Psoas muscle (tissue), 8 donors: Measurements from ENCODE around the gene TRPM2. TPM values are rescaled to one million over a fixed set of nuclear protein-coding genes. Genes with fewer than 3 reads are reported as not detected.

Experiments used
- ATAC-seq, 4 donors: fragments of 200-7000 bp; cut with Tn5 transposase; one replicate each; pipeline ENCODE4 v1.9.1; 2020; ENCODE audit warnings: moderate library complexity in 3 of 4, mild to moderate bottlenecking in 2 of 4
- DNase-seq, 2 donors: peaks; one replicate each; pipeline ENCODE4 v3.0.0-alpha.2; 2020
- H3K27ac ChIP-seq: fragments of 200-600 bp; one replicate; pipeline ENCODE4 v1.8.0; 2022
- H3K27me3 ChIP-seq, 3 donors: fragments of 200-600 bp in 1 of 3; one replicate each; pipeline versions ENCODE4 v1.6.1 to v1.8.0; 2013 to 2022; ENCODE audit warnings: low read length in 2 of 3, mild to moderate bottlenecking in 2 of 3, moderate library complexity in 1 of 3; ENCODE audit not compliant: insufficient read depth in 3 of 3
- H3K36me3 ChIP-seq, 2 donors: fragments of 200-600 bp in 1 of 2; one replicate each; pipeline versions ENCODE4 v1.6.1 to v1.8.0; 2013 to 2022; ENCODE audit warnings: low read depth in 1 of 2, mild to moderate bottlenecking in 1 of 2, moderate library complexity in 1 of 2; ENCODE audit not compliant: insufficient read depth in 1 of 2
- H3K4me1 ChIP-seq: fragments of 200-600 bp; one replicate; pipeline ENCODE4 v1.8.0; 2022
- H3K4me3 ChIP-seq: fragments of 200-600 bp; one replicate; pipeline ENCODE4 v1.8.0; 2022; ENCODE audit warnings: mild to moderate bottlenecking
- H3K9me3 ChIP-seq: fragments of 200-600 bp; one replicate; pipeline ENCODE4 v1.8.0; 2022
- WGBS, 3 donors: extraction: QIAGEN DNeasy Blood & Tissue Kit; methylation state at CpG; one replicate each; pipeline versions ENCODE4 v1.1.6 to v1.1.7; 2013; 5-methylcytosine and 5-hydroxymethylcytosine counted together
- intact Hi-C, 2 donors: fragments of 100-400 bp; cut with DNase I; formaldehyde crosslinking; loops; one replicate each; pipeline versions ENCODE4 v1.11.0 to v1.14.2; 2022
- polyA plus RNA-seq, 3 donors: library from polyadenylated mRNA; stranded (reverse); fragments of 200-250 nt; gene quantifications; one replicate each; pipeline ENCODE4 v1.2.3, GENCODE V29; 2013
- total RNA-seq, 4 donors: library from RNA; stranded (reverse); fragmentation: NEBNext Ultra II Directional in 2 of 4; extraction: Animal tissue kit (Norgen Biotek cat#: 25700) in 2 of 4; gene quantifications; one replicate each; pipeline versions ENCODE4 v1.2.1 to v1.2.4, GENCODE V29; 2021 to 2023
- TF ChIP-seq, protein P1 (sequence below): fragments of 200-600 bp; IDR thresholded peaks from one replicate; pipeline ENCODE4 v1.8.0; 2022; ENCODE audit warnings: antibody characterized with exemption
- donor health status: healthy with polysubstance abuse.
- donor health status: DM: no; HTN: no; CAD: no; lungs with moderate emphysema.
- donor health status: Bipolar disorder and iron deficiency.
- donor health status: healthy.
- donor health status: DM: yes; HTN: yes; CAD: no.
- donor health status: DM: no; HTN: no; CAD: no.
- donor health status: DM: no; HTN: no; CAD: no.
- donor health status: DM: yes; HTN: yes; CAD: no.

Gene TRPM2
- total and polyA plus RNA-seq, 7 donors: 0.08 to 1.7 (median 0.76) TPM

GRCh38 chr21:44406953-44407352 lies 53.5 kb downstream of the TRPM2 start:
- H3K9me3 ChIP-seq: no peaks in the 10 kb centered on the region
- peaks cover 0 to 7% (median 2%) of the 10 kb centered on the region in 3 donors for H3K27me3 ChIP-seq
- intact Hi-C loops: no loop called here
- TF ChIP-seq, protein P1, sequence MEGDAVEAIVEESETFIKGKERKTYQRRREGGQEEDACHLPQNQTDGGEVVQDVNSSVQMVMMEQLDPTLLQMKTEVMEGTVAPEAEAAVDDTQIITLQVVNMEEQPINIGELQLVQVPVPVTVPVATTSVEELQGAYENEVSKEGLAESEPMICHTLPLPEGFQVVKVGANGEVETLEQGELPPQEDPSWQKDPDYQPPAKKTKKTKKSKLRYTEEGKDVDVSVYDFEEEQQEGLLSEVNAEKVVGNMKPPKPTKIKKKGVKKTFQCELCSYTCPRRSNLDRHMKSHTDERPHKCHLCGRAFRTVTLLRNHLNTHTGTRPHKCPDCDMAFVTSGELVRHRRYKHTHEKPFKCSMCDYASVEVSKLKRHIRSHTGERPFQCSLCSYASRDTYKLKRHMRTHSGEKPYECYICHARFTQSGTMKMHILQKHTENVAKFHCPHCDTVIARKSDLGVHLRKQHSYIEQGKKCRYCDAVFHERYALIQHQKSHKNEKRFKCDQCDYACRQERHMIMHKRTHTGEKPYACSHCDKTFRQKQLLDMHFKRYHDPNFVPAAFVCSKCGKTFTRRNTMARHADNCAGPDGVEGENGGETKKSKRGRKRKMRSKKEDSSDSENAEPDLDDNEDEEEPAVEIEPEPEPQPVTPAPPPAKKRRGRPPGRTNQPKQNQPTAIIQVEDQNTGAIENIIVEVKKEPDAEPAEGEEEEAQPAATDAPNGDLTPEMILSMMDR: no peak
- 80 to 91% (median 81%) methylated on average over 8 of the region's 8 CpGs for WGBS, 3 donors
- DNase-seq (no peak), ATAC-seq (no peak)
- no peak overlapping the region for H3K27ac ChIP-seq
- H3K36me3 ChIP-seq: no peaks in the 10 kb centered on the region
- H3K4me1 ChIP-seq: no peaks in the 10 kb centered on the region
- H3K4me3 ChIP-seq: no peak overlapping the region

- no peak overlapping the region for H3K27ac ChIP-seq
- H3K4me1 ChIP-seq: no peaks in the 10 kb centered on the region
- intact Hi-C loops: no loop called here
- ATAC-seq (no peak), DNase-seq (no peak)
- TF ChIP-seq, protein P1: no peak
- peaks cover 0 to 7% (median 2%) of the 10 kb centered on the region in 3 donors for H3K27me3 ChIP-seq
- no peaks in the 10 kb centered on the region for H3K9me3 ChIP-seq
- no peak overlapping the region for H3K4me3 ChIP-seq
- H3K36me3 ChIP-seq: no peaks in the 10 kb centered on the region
- 72 to 78% (median 73%) methylated on average over 7 of the region's 7 CpGs for WGBS, 3 donors
Measured at GRCh38 chr21:44407493-44407892, 54.1 kb downstream of the TRPM2 start.

GRCh38 chr21:44408226-44408625 lies 54.8 kb downstream of the TRPM2 start:
- Histone ChIP-seq H3K4me1 (no peaks in the 10 kb centered on the region), H3K4me3 (no peak overlapping the region), H3K27ac (no peak overlapping the region), H3K36me3 (no peaks in the 10 kb centered on the region), H3K9me3 (no peaks in the 10 kb centered on the region), H3K27me3 (peaks cover 0 to 7% (median 2%) of the 10 kb centered on the region in 3 donors)
- TF ChIP-seq, protein P1: no peak
- no peak for DNase-seq
- WGBS, 3 donors: 65 to 72% (median 72%) methylated on average over 15 of the region's 15 CpGs
- intact Hi-C loops: no loop called here
- ATAC-seq: no peak

DNA sequence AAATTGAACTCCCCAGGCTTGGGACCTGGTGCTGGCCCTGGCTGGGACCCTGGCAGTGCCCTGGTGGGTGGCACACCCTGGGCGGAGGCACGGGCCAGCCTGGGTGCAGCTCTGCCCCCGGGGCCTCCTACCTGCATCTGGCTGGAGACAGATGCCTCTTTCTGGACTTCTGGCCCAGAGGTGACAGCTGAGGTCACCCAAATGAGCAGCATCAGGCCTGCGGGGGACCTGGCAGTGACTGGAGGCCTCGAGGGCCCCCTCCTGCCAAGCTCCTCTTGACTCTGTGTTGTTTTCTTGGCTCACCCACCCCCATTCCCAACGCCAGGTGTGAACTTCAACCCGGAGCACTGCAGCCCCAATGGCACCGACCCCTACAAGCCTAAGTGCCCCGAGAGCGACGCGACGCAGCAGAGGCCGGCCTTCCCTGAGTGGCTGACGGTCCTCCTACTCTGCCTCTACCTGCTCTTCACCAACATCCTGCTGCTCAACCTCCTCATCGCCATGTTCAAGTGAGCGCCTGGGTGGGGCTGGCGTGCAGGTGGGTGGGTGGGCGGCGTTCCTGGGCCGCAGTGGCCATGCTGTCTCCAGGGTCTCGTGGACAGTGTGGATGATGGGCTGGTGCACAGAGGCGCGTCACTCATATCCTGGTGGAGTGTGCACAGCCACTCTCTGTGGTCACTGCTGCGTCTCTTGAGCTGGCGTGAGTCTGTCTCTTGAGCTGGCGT lies 60.3 kb downstream of the TRPM2 start:
- Histone ChIP-seq H3K4me1 (no peaks in the 10 kb centered on the region), H3K27ac (no peak overlapping the region), H3K9me3 (no peaks in the 10 kb centered on the region), H3K4me3 (no peak overlapping the region), H3K36me3 (no peaks in the 10 kb centered on the region), H3K27me3 (peaks cover 0 to 22% (median 0%) of the 10 kb centered on the region in 3 donors)
- intact Hi-C loops: no loop called here
- TF ChIP-seq, protein P1: no peak
- DNase-seq (no peak), ATAC-seq (no peak)
- WGBS, 3 donors: 89 to 91% (median 89%) methylated on average over 26 to 27 of the region's 27 CpGs
